ENCODE data around the gene SHOX. TPM values are rescaled to one million over a fixed set of nuclear protein-coding genes. Genes with fewer than 3 reads are reported as not detected.
"Not testable (repeated sequence)": the region's sequence is repeated elsewhere in the genome, so short reads cannot be mapped to it uniquely, and the experiment has no call there.

SHOX gene
- total RNA-seq, 2 donors from 2014 or later = not detected

DNA sequence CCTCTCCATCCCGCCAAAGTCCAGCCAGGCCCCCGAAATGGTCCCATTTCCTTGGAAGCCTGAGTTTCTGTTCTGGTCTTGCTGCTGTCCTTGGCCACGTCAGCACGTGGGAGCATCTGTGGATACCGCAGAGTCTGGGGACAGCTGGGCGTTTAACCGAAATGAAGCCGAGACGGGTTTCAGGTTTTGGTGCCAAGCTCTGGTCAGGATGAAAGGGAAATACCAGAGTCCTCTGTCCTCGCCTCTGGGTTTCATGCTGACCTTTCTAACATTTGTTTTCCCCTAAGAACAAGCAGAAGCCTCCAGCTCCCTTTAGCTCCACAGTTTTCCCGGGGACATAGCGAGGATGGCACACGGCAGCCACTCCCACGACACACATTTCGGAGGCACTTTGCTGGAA, 19.7 kb downstream of the SHOX start:
- intact Hi-C loops (cut with DNase I) = no loop called here
- ATAC-seq (no peak), DNase-seq (no peak)
- TF ChIP-seq CTCF (IDR thresholded peaks at IDR 0.05) (no peak), POLR2A (IDR thresholded peaks at IDR 0.05) (no peak)
- Histone ChIP-seq H3K36me3 (replicated peaks in 1 of 2; ENCODE audit: insufficient read depth in 1 of 2, low read depth in 2 of 2) (no peaks in the 10 kb centered on the region), H3K27ac (no peak overlapping the region), H3K9me3 (no peaks in the 10 kb centered on the region), H3K4me3 (no peak overlapping the region), H3K27me3 (no peaks in the 10 kb centered on the region), H3K4me1 (no peaks in the 10 kb centered on the region)
- WGBS, 2 donors = 52 to 60% methylated on average over 8 to 15 of the region's 15 CpGs

DNA sequence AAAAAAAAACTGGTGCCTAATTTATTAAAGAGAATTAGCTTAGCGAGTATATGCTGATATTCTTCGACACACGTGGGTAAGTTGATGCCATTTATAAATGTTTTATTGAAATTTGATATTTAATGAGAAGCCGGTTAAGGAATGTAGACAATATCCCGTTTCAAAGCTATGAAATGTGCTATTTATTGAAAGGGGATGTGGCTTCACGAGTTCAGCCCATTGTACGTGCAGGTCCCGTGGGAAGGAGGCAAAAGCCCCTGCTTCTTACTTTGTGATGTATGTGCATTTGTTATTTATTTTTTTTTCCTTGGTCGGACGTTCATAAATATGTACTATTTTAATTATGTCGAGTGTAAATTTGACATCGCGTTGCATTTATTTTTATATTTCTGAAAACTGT, 20.2 kb downstream of the SHOX start:
- H3K9me3 ChIP-seq = no peaks in the 10 kb centered on the region
- no peaks in the 10 kb centered on the region for H3K4me1 ChIP-seq
- no peaks in the 10 kb centered on the region for H3K36me3 ChIP-seq (replicated peaks in 1 of 2; ENCODE audit: insufficient read depth in 1 of 2, low read depth in 2 of 2)
- no peaks in the 10 kb centered on the region for H3K27me3 ChIP-seq
- H3K27ac ChIP-seq = no peak overlapping the region
- no peak overlapping the region for H3K4me3 ChIP-seq
- WGBS, 2 donors = 62 to 70% methylated on average over 13 of the region's 13 CpGs
- DNase-seq (no peak), ATAC-seq (no peak)
- intact Hi-C loops (cut with DNase I) = no loop called here
- TF ChIP-seq CTCF (IDR thresholded peaks at IDR 0.05) (no peak), POLR2A (IDR thresholded peaks at IDR 0.05) (no peak)

DNA sequence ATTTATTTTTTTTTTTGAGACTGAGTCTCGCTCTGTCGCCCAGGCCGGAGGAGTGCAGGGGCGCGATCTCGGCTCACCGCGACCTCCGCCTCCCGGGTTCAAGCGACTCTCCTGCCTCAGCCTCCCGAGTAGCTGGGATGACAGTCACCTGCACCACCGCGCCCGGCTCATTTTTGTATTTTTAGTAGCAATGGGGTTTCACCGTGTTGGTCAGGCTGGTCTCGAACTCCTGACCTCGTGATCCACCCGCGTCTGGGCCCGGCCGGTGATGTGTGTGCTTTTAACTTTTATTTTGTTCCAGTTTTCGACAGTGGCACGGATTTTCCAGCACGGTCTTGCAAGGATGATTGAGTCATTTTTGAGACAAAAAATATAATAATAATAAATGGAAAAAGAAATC, 21.3 kb downstream of the SHOX start:
- 80 to 83% methylated on average over 25 of the region's 25 CpGs for WGBS, 2 donors
- H3K27ac ChIP-seq; intact Hi-C loops (cut with DNase I); H3K9me3 ChIP-seq; H3K36me3 ChIP-seq (replicated peaks in 1 of 2; ENCODE audit: insufficient read depth in 1 of 2, low read depth in 2 of 2); H3K27me3 ChIP-seq; H3K4me1 ChIP-seq; H3K4me3 ChIP-seq; DNase-seq; ATAC-seq: not testable (repeated sequence)

- Histone ChIP-seq H3K9me3 (no peaks in the 10 kb centered on the region), H3K27ac (no peak overlapping the region), H3K27me3 (no peaks in the 10 kb centered on the region), H3K4me1 (no peaks in the 10 kb centered on the region), H3K36me3 (replicated peaks in 1 of 2; ENCODE audit: insufficient read depth in 1 of 2, low read depth in 2 of 2) (no peaks in the 10 kb centered on the region), H3K4me3 (no peak overlapping the region)
- ATAC-seq = no peak
- TF ChIP-seq CTCF (IDR thresholded peaks at IDR 0.05) = no peak
- TF ChIP-seq POLR2A (IDR thresholded peaks at IDR 0.05) = no peak
- 15 to 33% methylated on average over 6 to 11 of the region's 11 CpGs for WGBS, 2 donors
- no peak for DNase-seq
- intact Hi-C loops (cut with DNase I) = no loop called here
Observed at GRCh38 chrX:652341-652741, 21.8 kb downstream of the SHOX start.

DNA sequence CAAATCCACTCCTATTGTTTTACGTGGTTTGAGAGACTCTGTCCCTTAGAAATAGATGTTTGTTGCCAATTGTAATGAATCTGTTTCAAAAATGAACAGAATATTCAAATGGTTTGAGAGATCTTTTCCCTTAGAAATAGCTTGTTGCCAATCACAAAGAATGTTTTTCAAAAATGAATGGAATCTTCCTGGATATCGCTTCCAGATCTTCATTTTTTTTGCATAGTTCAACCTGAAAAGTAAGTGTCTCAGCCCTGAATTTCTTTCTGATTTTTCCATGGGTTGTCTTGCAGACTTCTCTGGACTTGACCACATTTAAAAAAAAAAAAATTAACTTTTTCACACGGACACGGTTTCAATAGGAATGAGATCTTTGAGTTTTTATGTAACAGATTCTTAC, 22.7 kb downstream of the SHOX start:
- intact Hi-C loops (cut with DNase I) = no loop called here
- TF ChIP-seq CTCF (IDR thresholded peaks at IDR 0.05) (no peak), POLR2A (IDR thresholded peaks at IDR 0.05) (no peak)
- 35 to 54% methylated on average over 4 of the region's 4 CpGs for WGBS, 2 donors

More for the DNA sequence above, 22.7 kb downstream of the SHOX start:
- Histone ChIP-seq H3K9me3 (no peaks in the 10 kb centered on the region), H3K4me1 (no peaks in the 10 kb centered on the region), H3K27ac (no peak overlapping the region), H3K27me3 (no peaks in the 10 kb centered on the region), H3K4me3 (no peak overlapping the region), H3K36me3 (replicated peaks in 1 of 2; ENCODE audit: insufficient read depth in 1 of 2, low read depth in 2 of 2) (no peaks in the 10 kb centered on the region)
- no peak for DNase-seq
- no peak for ATAC-seq

Measured in body of pancreas (tissue), 4 donors.